ENCODE data around the gene ZNF446.
"Not testable (repeated sequence)": the region's sequence is repeated elsewhere in the genome, so short reads cannot be mapped to it uniquely, and the experiment has no call there.

ZNF446 gene

GRCh38 chr19:58500242-58500641 is 24.1 kb downstream of the ZNF446 start:
- DNase-seq (ENCODE audit: low read depth), result no peak

GRCh38 chr19:58507602-58508223 is 31.6 kb downstream of the ZNF446 start:
- not testable (repeated sequence) for DNase-seq (ENCODE audit: low read depth)

- DNase-seq (ENCODE audit: low read depth), result no peak
Measured at GRCh38 chr19:58509731-58510083, 33.6 kb downstream of the ZNF446 start.

GRCh38 chr19:58510084-58510862 is 34.1 kb downstream of the ZNF446 start:
- no peak for DNase-seq (ENCODE audit: low read depth)

GRCh38 chr19:58511353-58512208 is 35.4 kb downstream of the ZNF446 start, which contains the start of gene SLC27A5:
Gene SLC27A5 (minus strand): TSS chr19:58511992. CDS start chr19:58511955, 37 bp downstream.
- DNase-seq (ENCODE audit: low read depth), result no peak

GRCh38 chr19:58513213-58513693 is 37.1 kb downstream of the ZNF446 start:
- no peak for DNase-seq (ENCODE audit: low read depth)

- no peak for DNase-seq (ENCODE audit: low read depth)
Measured at GRCh38 chr19:58513694-58514563, 37.8 kb downstream of the ZNF446 start.

GRCh38 chr19:58514564-58515022 is 38.4 kb downstream of the ZNF446 start:
- DNase-seq (ENCODE audit: low read depth), result no peak

GRCh38 chr19:58515259-58515658 is 39.1 kb downstream of the ZNF446 start:
- no peak for DNase-seq (ENCODE audit: low read depth)

GRCh38 chr19:58516246-58516836 is 40.2 kb downstream of the ZNF446 start:
- DNase-seq (ENCODE audit: low read depth), result no peak

- DNase-seq (ENCODE audit: low read depth), result no peak
Measured at GRCh38 chr19:58516964-58517833, 41.0 kb downstream of the ZNF446 start.

GRCh38 chr19:58518256-58519086 is 42.3 kb downstream of the ZNF446 start:
- DNase-seq (ENCODE audit: low read depth), result no peak

GRCh38 chr19:58519087-58519354 is 42.9 kb downstream of the ZNF446 start:
- DNase-seq (ENCODE audit: low read depth), result peak; percentile 55

GRCh38 chr19:58519355-58520256 is 43.5 kb downstream of the ZNF446 start, which contains the start of gene ZBTB45:
Gene ZBTB45 (minus strand): TSS chr19:58519810. CDS start chr19:58517673, 2,137 bp downstream.
- peak; percentile 94 for DNase-seq (ENCODE audit: low read depth)

- no peak for DNase-seq (ENCODE audit: low read depth)
Measured at GRCh38 chr19:58520257-58520599, 44.1 kb downstream of the ZNF446 start.

GRCh38 chr19:58521651-58522050 is 45.5 kb downstream of the ZNF446 start:
- no peak for DNase-seq (ENCODE audit: low read depth)

- DNase-seq (ENCODE audit: low read depth), result no peak
Measured at GRCh38 chr19:58522709-58523108, 46.6 kb downstream of the ZNF446 start.

- DNase-seq (ENCODE audit: low read depth), result no peak
Measured at GRCh38 chr19:58529405-58529804, 53.3 kb downstream of the ZNF446 start.
